Activated CD8-positive, alpha-beta memory T cell treated with anti-CD3 and anti-CD28 coated beads for 36 hours (primary cell): ENCODE measurements around the gene LRRC32. TPM values are rescaled to one million over a fixed set of nuclear protein-coding genes. Genes with fewer than 3 reads are reported as not detected.
"Not testable (repeated sequence)": the region's sequence is repeated elsewhere in the genome, so short reads cannot be mapped to it uniquely, and the experiment has no call there.

Source experiments
- CTCF ChIA-PET: fragments of 350-600 bp; sonication (Branson Sonifier 250); formaldehyde crosslinking; loops from one replicate; lab custom pipeline; 2021; ENCODE audit warnings: antibody characterized with exemption; lab: Charles Lee
- POLR2A ChIA-PET: fragments of 350-600 bp; sonication (Branson Sonifier 250); formaldehyde crosslinking; loops from one replicate; lab custom pipeline; 2021; ENCODE audit warnings: antibody characterized with exemption; lab: Charles Lee
- total RNA-seq, 2 experiments: library from RNA; stranded (reverse); gene quantifications; one replicate each; pipeline ENCODE4 v1.2.3, GENCODE V29; 2021

The LRRC32 gene
- total RNA-seq, 2 experiments from 2014 or later: 4.5 to 5.4 TPM

- POLR2A ChIA-PET: no interaction called here
- CTCF ChIA-PET: no interaction called here
Measured at GRCh38 chr11:76658231-76658630, 12.3 kb downstream of the LRRC32 start.

- CTCF ChIA-PET: no interaction called here
- POLR2A ChIA-PET: no interaction called here
Measured at GRCh38 chr11:76657187-76658170, 13.1 kb downstream of the LRRC32 start.

GRCh38 chr11:76656571-76657081, 13.9 kb downstream of the LRRC32 start:
- ChIA-PET CTCF (interaction anchor here (0.6 kb wide), 1 partner anchor 205 kb away, joined by 3 read pairs; no protein-coding TSS in a partner anchor), POLR2A (no interaction called here)

GRCh38 chr11:76656050-76656531, 14.5 kb downstream of the LRRC32 start:
- ChIA-PET CTCF (interaction anchor here (0.6 kb wide), 1 partner anchor 206 kb away, joined by 3 read pairs; no protein-coding TSS in a partner anchor), POLR2A (no interaction called here)

GRCh38 chr11:76655501-76656049, 15.0 kb downstream of the LRRC32 start:
- ChIA-PET POLR2A (no interaction called here), CTCF (no interaction called here)

GRCh38 chr11:76654980-76655379, 15.6 kb downstream of the LRRC32 start:
- CTCF ChIA-PET: no interaction called here
- POLR2A ChIA-PET: no interaction called here

- ChIA-PET CTCF (no interaction called here), POLR2A (no interaction called here)
Measured at GRCh38 chr11:76654298-76654851, 16.2 kb downstream of the LRRC32 start.

GRCh38 chr11:76653674-76654284, 16.8 kb downstream of the LRRC32 start:
- POLR2A ChIA-PET: no interaction called here

GRCh38 chr11:76653012-76653673, 17.4 kb downstream of the LRRC32 start:
- POLR2A ChIA-PET: no interaction called here
- CTCF ChIA-PET: no interaction called here

More at GRCh38 chr11:76653674-76654284, 16.8 kb downstream of the LRRC32 start:
- CTCF ChIA-PET: no interaction called here

GRCh38 chr11:76649851-76650372, 20.6 kb downstream of the LRRC32 start:
- ChIA-PET CTCF (no interaction called here), POLR2A (no interaction called here)

GRCh38 chr11:76649011-76649410, 21.5 kb downstream of the LRRC32 start:
- POLR2A ChIA-PET: no interaction called here

GRCh38 chr11:76648061-76648460, 22.5 kb downstream of the LRRC32 start:
- POLR2A ChIA-PET: no interaction called here

More at GRCh38 chr11:76649011-76649410, 21.5 kb downstream of the LRRC32 start:
- CTCF ChIA-PET: no interaction called here

GRCh38 chr11:76646882-76647534, 23.5 kb downstream of the LRRC32 start:
- CTCF ChIA-PET: no interaction called here

More at GRCh38 chr11:76648061-76648460, 22.5 kb downstream of the LRRC32 start:
- CTCF ChIA-PET: no interaction called here

GRCh38 chr11:76644591-76644990, 26.0 kb downstream of the LRRC32 start:
- CTCF ChIA-PET: no interaction called here

More at GRCh38 chr11:76646882-76647534, 23.5 kb downstream of the LRRC32 start:
- POLR2A ChIA-PET: no interaction called here

GRCh38 chr11:76643711-76644110, 26.8 kb downstream of the LRRC32 start:
- POLR2A ChIA-PET, CTCF ChIA-PET: not testable (repeated sequence)

More at GRCh38 chr11:76644591-76644990, 26.0 kb downstream of the LRRC32 start:
- POLR2A ChIA-PET: no interaction called here

- CTCF ChIA-PET: interaction anchor here (0.8 kb wide), 1 partner anchor 38 kb away, joined by 3 read pairs; no protein-coding TSS in a partner anchor
- POLR2A ChIA-PET: no interaction called here
Measured at GRCh38 chr11:76642341-76642740, 28.2 kb downstream of the LRRC32 start.

GRCh38 chr11:76641905-76642304, 28.6 kb downstream of the LRRC32 start:
- CTCF ChIA-PET: no interaction called here
- POLR2A ChIA-PET: no interaction called here

GRCh38 chr11:76640501-76640900, 30.0 kb downstream of the LRRC32 start:
- ChIA-PET CTCF (interaction anchor here (0.6 kb wide), 1 partner anchor 34 kb away, joined by 3 read pairs; no protein-coding TSS in a partner anchor), POLR2A (no interaction called here)
